ENCODE measurements around the gene GTSE1. TPM values are rescaled to one million over a fixed set of nuclear protein-coding genes. Genes with fewer than 3 reads are reported as not detected.

The GTSE1 gene
- total RNA-seq, 1 experiment from 2014 or later, result 20.6 TPM

DNA sequence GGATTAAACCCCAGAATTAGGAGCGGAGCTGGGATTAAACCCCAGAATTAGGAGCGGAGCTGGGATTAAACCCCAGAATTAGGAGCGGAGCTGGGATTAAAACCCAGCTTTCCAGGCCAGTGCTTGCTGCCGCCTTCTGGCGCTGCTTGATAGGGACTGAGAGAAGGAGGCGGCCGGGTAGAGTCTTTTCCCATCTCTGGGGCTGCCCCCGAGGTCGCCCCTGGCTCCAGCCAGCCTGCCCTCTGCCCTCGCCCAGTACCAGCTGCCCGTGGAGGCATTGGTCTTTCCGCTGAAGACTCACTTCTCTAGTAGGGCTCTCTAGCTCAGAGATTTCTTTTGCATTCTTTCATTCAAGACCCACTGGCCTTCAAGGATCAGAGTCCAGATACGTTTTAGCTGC is 44.0 kb downstream of the GTSE1 start:
- no peak for TF ChIP-seq EZH2 (IDR thresholded peaks at IDR 0.05; ENCODE audit: low read length, unreplicated experiment)
- TF ChIP-seq CTCF (conservative IDR thresholded peaks at IDR 0.05; ENCODE audit: low read depth, low read length), result no peak
- no peak for TF ChIP-seq EZH2phosphoT487 (IDR thresholded peaks at IDR 0.05; ENCODE audit: borderline replicate concordance, low read length)
- intact Hi-C loops (cut with micrococcal nuclease), result no loop called here
- DNase-seq, result no peak
- Histone ChIP-seq H3K27ac (ENCODE audit: low read length) (no peak overlapping the region), H3K4me1 (ENCODE audit: insufficient read depth, low read length) (peaks cover 7% of the 10 kb centered on the region; the same call in 1 of the 2 replicates), H3K9ac (ENCODE audit: low read length) (no peak overlapping the region), H3K36me3 (ENCODE audit: low read depth, low read length) (peaks cover 18% of the 10 kb centered on the region; the same call in 1 of the 2 replicates), H4K20me1 (ENCODE audit: low read length) (no peaks in the 10 kb centered on the region), H3K79me2 (ENCODE audit: low read length) (peaks cover 44% of the 10 kb centered on the region), H3K9me2 (replicated peaks; ENCODE audit: low read length) (no peaks in the 10 kb centered on the region), H3K4me3 (ENCODE audit: low read length) (no peak overlapping the region), H3K9me3 (ENCODE audit: low read length) (no peaks in the 10 kb centered on the region), H3K27me3 (ENCODE audit: low read length) (no peaks in the 10 kb centered on the region), H3F3A (ENCODE audit: low read length, unreplicated experiment) (no peaks in the 10 kb centered on the region), H3K4me2 (ENCODE audit: low read length) (no peak overlapping the region), H2AFZ (ENCODE audit: low read length) (no peak overlapping the region)
- ATAC-seq, result no peak
- ChIA-PET POLR2A (ENCODE audit: unreplicated experiment) (no interaction called here), CTCF (no interaction called here)
- BruUV-seq (replicated peaks), result no TSS peak

GRCh38 chr22:46346680-46347405 is 50.2 kb downstream of the GTSE1 start:
- Histone ChIP-seq H3F3A (ENCODE audit: low read length, unreplicated experiment) (no peaks in the 10 kb centered on the region), H3K4me3 (ENCODE audit: low read length) (no peak overlapping the region), H4K20me1 (ENCODE audit: low read length) (no peaks in the 10 kb centered on the region), H3K9ac (ENCODE audit: low read length) (no peak overlapping the region), H3K79me2 (ENCODE audit: low read length) (no peaks in the 10 kb centered on the region), H3K4me1 (ENCODE audit: insufficient read depth, low read length) (no peaks in the 10 kb centered on the region), H3K9me3 (ENCODE audit: low read length) (no peaks in the 10 kb centered on the region), H3K36me3 (ENCODE audit: low read depth, low read length) (peaks cover 22% of the 10 kb centered on the region; the same call in 1 of the 2 replicates), H3K27ac (ENCODE audit: low read length) (no peak overlapping the region), H3K9me2 (replicated peaks; ENCODE audit: low read length) (no peaks in the 10 kb centered on the region), H3K27me3 (ENCODE audit: low read length) (no peaks in the 10 kb centered on the region), H3K4me2 (ENCODE audit: low read length) (no peak overlapping the region), H2AFZ (ENCODE audit: low read length) (no peak overlapping the region)
- DNase-seq, result no peak
- ChIA-PET POLR2A (ENCODE audit: unreplicated experiment) (no interaction called here), CTCF (no interaction called here)
- no TSS peak for BruUV-seq (replicated peaks)
- intact Hi-C loops (cut with micrococcal nuclease), result no loop called here
- no peak for ATAC-seq
- no peak for TF ChIP-seq CTCF (conservative IDR thresholded peaks at IDR 0.05; ENCODE audit: low read depth, low read length)
- no peak for TF ChIP-seq EZH2 (IDR thresholded peaks at IDR 0.05; ENCODE audit: low read length, unreplicated experiment)
- no peak for TF ChIP-seq EZH2phosphoT487 (IDR thresholded peaks at IDR 0.05; ENCODE audit: borderline replicate concordance, low read length)

GRCh38 chr22:46347646-46348045 is 51.0 kb downstream of the GTSE1 start:
- TF ChIP-seq CTCF (conservative IDR thresholded peaks at IDR 0.05; ENCODE audit: low read depth, low read length) (no peak), EZH2 (IDR thresholded peaks at IDR 0.05; ENCODE audit: low read length, unreplicated experiment) (no peak), EZH2phosphoT487 (IDR thresholded peaks at IDR 0.05; ENCODE audit: borderline replicate concordance, low read length) (no peak)
- no peak overlapping the region for H3K4me3 ChIP-seq (ENCODE audit: low read length)
- no peaks in the 10 kb centered on the region for H3K9me2 ChIP-seq (replicated peaks; ENCODE audit: low read length)
- ChIA-PET POLR2A (ENCODE audit: unreplicated experiment) (no interaction called here), CTCF (no interaction called here)
- H3K36me3 ChIP-seq (ENCODE audit: low read depth, low read length), result peaks cover 22% of the 10 kb centered on the region; the same call in 1 of the 2 replicates
- no peak overlapping the region for H2AFZ ChIP-seq (ENCODE audit: low read length)
- no peaks in the 10 kb centered on the region for H3K79me2 ChIP-seq (ENCODE audit: low read length)
- no peak for DNase-seq
- no peaks in the 10 kb centered on the region for H3K9me3 ChIP-seq (ENCODE audit: low read length)
- no TSS peak for BruUV-seq (replicated peaks)
- H3F3A ChIP-seq (ENCODE audit: low read length, unreplicated experiment), result no peaks in the 10 kb centered on the region
- H3K4me1 ChIP-seq (ENCODE audit: insufficient read depth, low read length), result no peaks in the 10 kb centered on the region
- ATAC-seq, result no peak
- no peak overlapping the region for H3K4me2 ChIP-seq (ENCODE audit: low read length)
- H3K9ac ChIP-seq (ENCODE audit: low read length), result no peak overlapping the region
- H3K27me3 ChIP-seq (ENCODE audit: low read length), result no peaks in the 10 kb centered on the region
- H3K27ac ChIP-seq (ENCODE audit: low read length), result no peak overlapping the region
- intact Hi-C loops (cut with micrococcal nuclease), result no loop called here
- no peaks in the 10 kb centered on the region for H4K20me1 ChIP-seq (ENCODE audit: low read length)
